ENCODE data around the gene ZNF771. TPM values are rescaled to one million over a fixed set of nuclear protein-coding genes. Genes with fewer than 3 reads are reported as not detected.
"Not testable (repeated sequence)": the region's sequence is repeated elsewhere in the genome, so short reads cannot be mapped to it uniquely, and the experiment has no call there.

Gene ZNF771
- total RNA-seq, 2 donors from 2014 or later: 21.8 to 25.7 TPM

GRCh38 chr16:30395992-30396585 is 11.3 kb upstream of the ZNF771 start:
- H3K4me3 ChIP-seq: peak overlapping the region; percentile 97
- H3K27ac ChIP-seq: peak overlapping the region; percentile 53 to 67
- peaks cover 8% of the 10 kb centered on the region for H3K36me3 ChIP-seq
- DNase-seq (ENCODE audit: low spot score) (no peak), ATAC-seq (ENCODE audit: insufficient number of reproducible peaks, low FRiP score, low read depth) (no peak)
- no peaks in the 10 kb centered on the region for H3K27me3 ChIP-seq (replicated peaks; ENCODE audit: insufficient read depth)
- no peaks in the 10 kb centered on the region for H3K9me3 ChIP-seq
- H3K4me1 ChIP-seq (ENCODE audit: control insufficient read depth in 1 of 2, low read depth in 2 of 2): peaks cover 17 to 37% of the 10 kb centered on the region in 2 donors
- TF ChIP-seq CTCF (IDR thresholded peaks at IDR 0.05): no peak

GRCh38 chr16:30396627-30397026 is 10.8 kb upstream of the ZNF771 start:
- not testable (repeated sequence) for H3K36me3 ChIP-seq; H3K9me3 ChIP-seq; DNase-seq (ENCODE audit: low spot score); ATAC-seq (ENCODE audit: insufficient number of reproducible peaks, low FRiP score, low read depth); H3K27ac ChIP-seq; H3K27me3 ChIP-seq (replicated peaks; ENCODE audit: insufficient read depth)
- Histone ChIP-seq H3K4me3 (peak overlapping the region; percentile 97), H3K4me1 (ENCODE audit: control insufficient read depth in 1 of 2, low read depth in 2 of 2) (peaks cover 17 to 37% of the 10 kb centered on the region in 2 donors)

- no peak for ATAC-seq (ENCODE audit: insufficient number of reproducible peaks, low FRiP score, low read depth)
- Histone ChIP-seq H3K4me1 (ENCODE audit: control insufficient read depth in 1 of 2, low read depth in 2 of 2) (peaks cover 17 to 37% of the 10 kb centered on the region in 2 donors), H3K36me3 (peaks cover 8% of the 10 kb centered on the region), H3K4me3 (no peak overlapping the region), H3K27ac (no peak overlapping the region), H3K27me3 (replicated peaks; ENCODE audit: insufficient read depth) (no peaks in the 10 kb centered on the region), H3K9me3 (no peaks in the 10 kb centered on the region)
- TF ChIP-seq CTCF (IDR thresholded peaks at IDR 0.05): no peak
- DNase-seq (ENCODE audit: low spot score): no peak
Observed at GRCh38 chr16:30397056-30397455, 10.3 kb upstream of the ZNF771 start.

- TF ChIP-seq CTCF (IDR thresholded peaks at IDR 0.05): no peak
- no peak for DNase-seq (ENCODE audit: low spot score)
- H3K36me3 ChIP-seq: peaks cover 8% of the 10 kb centered on the region
- ATAC-seq (ENCODE audit: insufficient number of reproducible peaks, low FRiP score, low read depth): no peak
- H3K27ac ChIP-seq: no peak overlapping the region
- H3K4me1 ChIP-seq (ENCODE audit: control insufficient read depth in 1 of 2, low read depth in 2 of 2): peaks cover 17 to 37% of the 10 kb centered on the region in 2 donors
- no peaks in the 10 kb centered on the region for H3K27me3 ChIP-seq (replicated peaks; ENCODE audit: insufficient read depth)
- H3K4me3 ChIP-seq: no peak overlapping the region
- H3K9me3 ChIP-seq: no peaks in the 10 kb centered on the region
Observed at GRCh38 chr16:30397776-30398660, 9.4 kb upstream of the ZNF771 start.

- Histone ChIP-seq H3K36me3 (peaks cover 8% of the 10 kb centered on the region), H3K27ac (peak overlapping the region; percentile 87 to 92), H3K27me3 (replicated peaks; ENCODE audit: insufficient read depth) (no peaks in the 10 kb centered on the region), H3K4me1 (ENCODE audit: control insufficient read depth in 1 of 2, low read depth in 2 of 2) (peaks cover 17 to 36% of the 10 kb centered on the region in 2 donors), H3K9me3 (no peaks in the 10 kb centered on the region), H3K4me3 (no peak overlapping the region)
- no peak for DNase-seq (ENCODE audit: low spot score)
- ATAC-seq (ENCODE audit: insufficient number of reproducible peaks, low FRiP score, low read depth): no peak
- TF ChIP-seq CTCF (IDR thresholded peaks at IDR 0.05): no peak
Observed at GRCh38 chr16:30398661-30399434, 8.6 kb upstream of the ZNF771 start.

All from thoracic aorta (tissue), 2 donors.